SH-SY5Y (cell line): ENCODE data around the gene RBM4.

Source experiments
- GATA2 ChIP-seq: IDR thresholded peaks from 2 replicates; pipeline ENCODE4 v1.6.1; 2011; ENCODE audit warnings: mild to moderate bottlenecking, low read depth, low read length
- GATA3 ChIP-seq: IDR thresholded peaks from 2 replicates; pipeline ENCODE4 v1.6.1; 2011; ENCODE audit warnings: low read depth, mild to moderate bottlenecking, low read length, moderate library complexity

Gene RBM4

GRCh38 chr11:66638177-66639065 is at the start of gene RBM4:
TSS of gene RBM4 (plus strand) at chr11:66638703. CDS start at chr11:66639712, 1,009 bp downstream.
- no peak for TF ChIP-seq GATA2
- TF ChIP-seq GATA3, result no peak

- TF ChIP-seq GATA2, result no peak
- no peak for TF ChIP-seq GATA3
Observed at GRCh38 chr11:66589996-66590675, 48.4 kb upstream of the RBM4 start.

- no peak for TF ChIP-seq GATA2
Observed at GRCh38 chr11:66591175-66591574, 47.3 kb upstream of the RBM4 start.

GRCh38 chr11:66592457-66593302 is 45.8 kb upstream of the RBM4 start, which contains the start of the genes CCDC87 and CCS:
TSS of gene CCDC87 (minus strand) at chr11:66593063. CDS start at chr11:66593015, 48 bp downstream.
TSS of gene CCS (plus strand) at chr11:66593185. CDS start at chr11:66593262, 77 bp downstream.
- TF ChIP-seq GATA3, result no peak
- no peak for TF ChIP-seq GATA2

- TF ChIP-seq GATA3 (no peak), GATA2 (no peak)
Observed at GRCh38 chr11:66593303-66593635, 45.2 kb upstream of the RBM4 start.

GRCh38 chr11:66593650-66594049 is 44.9 kb upstream of the RBM4 start:
- TF ChIP-seq GATA2 (no peak), GATA3 (no peak)

- TF ChIP-seq GATA2 (no peak), GATA3 (no peak)
Observed at GRCh38 chr11:66595245-66595904, 43.1 kb upstream of the RBM4 start.

GRCh38 chr11:66598993-66599392 is 39.5 kb upstream of the RBM4 start:
- TF ChIP-seq GATA2 (no peak), GATA3 (no peak)

- no peak for TF ChIP-seq GATA2
- TF ChIP-seq GATA3, result no peak
Observed at GRCh38 chr11:66600219-66600618, 38.3 kb upstream of the RBM4 start.

GRCh38 chr11:66600631-66601233 is 37.8 kb upstream of the RBM4 start:
- TF ChIP-seq GATA3 (no peak), GATA2 (no peak)

GRCh38 chr11:66603072-66603471 is 35.4 kb upstream of the RBM4 start:
- TF ChIP-seq GATA3 (no peak), GATA2 (no peak)

- TF ChIP-seq GATA3, result no peak
- no peak for TF ChIP-seq GATA2
Observed at GRCh38 chr11:66604155-66604554, 34.3 kb upstream of the RBM4 start.
